Skeletal muscle cell (primary cell): Measurements from ENCODE around the gene CATSPER3.

Source experiments
- DNase-seq: peaks from one replicate; pipeline ENCODE4 v3.0.0-alpha.2; 2010; ENCODE audit warnings: low read depth
- H3K4me3 ChIP-seq: 2 replicates; pipeline ENCODE4 v1.5.1; 2011; ENCODE audit warnings: low read depth, mild to moderate bottlenecking, control low read depth, low read length, moderate library complexity

CATSPER3 gene

DNA sequence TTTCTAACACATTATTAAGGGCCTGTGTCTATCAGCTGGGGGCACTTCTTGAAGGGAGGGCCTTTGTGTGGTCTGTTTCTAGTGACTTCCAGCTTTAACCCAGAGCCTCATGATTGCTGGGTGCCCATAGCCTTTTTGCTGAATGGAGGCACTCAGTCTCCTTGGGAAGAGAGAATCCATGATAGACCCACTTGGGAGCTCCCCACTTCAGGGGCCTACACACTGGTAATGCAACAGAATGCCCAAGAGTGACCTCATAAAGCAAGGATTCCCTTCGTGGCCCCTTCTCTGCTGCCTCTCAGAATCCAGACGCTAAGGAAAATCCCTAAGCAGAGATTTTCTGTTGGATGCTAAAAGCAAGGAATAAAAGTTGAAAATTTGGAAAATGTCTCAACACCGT is at the start of gene CATSPER3:
Gene CATSPER3, plus strand, starts transcription at position 301 of the 400 bp plus-strand sequence. Its CDS starts 85 bp downstream, at position 386.
- DNase-seq, result no peak
- H3K4me3 ChIP-seq, result no peak within 1 kb of the TSS

DNA sequence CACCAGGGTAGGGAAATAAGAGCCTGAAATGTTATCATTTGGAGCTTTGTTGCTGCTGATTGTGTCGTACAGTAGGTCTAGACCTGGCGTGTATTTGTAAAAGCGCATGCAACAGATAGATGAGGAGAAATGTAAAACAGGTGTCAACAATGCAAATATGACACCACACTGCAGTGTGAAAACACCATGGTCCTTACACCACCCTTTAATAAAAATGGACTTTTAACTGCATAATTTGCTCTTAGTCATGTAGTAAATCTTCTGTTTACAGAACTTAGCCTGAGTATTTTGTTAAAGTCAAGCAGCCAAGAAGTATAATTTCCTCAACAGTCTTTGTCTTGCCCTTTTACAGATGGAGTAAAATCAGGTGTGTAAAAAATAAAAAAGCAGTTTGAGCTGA is 48.8 kb upstream of the CATSPER3 start:
- H3K4me3 ChIP-seq, result no peak overlapping the region
- no peak for DNase-seq

DNA sequence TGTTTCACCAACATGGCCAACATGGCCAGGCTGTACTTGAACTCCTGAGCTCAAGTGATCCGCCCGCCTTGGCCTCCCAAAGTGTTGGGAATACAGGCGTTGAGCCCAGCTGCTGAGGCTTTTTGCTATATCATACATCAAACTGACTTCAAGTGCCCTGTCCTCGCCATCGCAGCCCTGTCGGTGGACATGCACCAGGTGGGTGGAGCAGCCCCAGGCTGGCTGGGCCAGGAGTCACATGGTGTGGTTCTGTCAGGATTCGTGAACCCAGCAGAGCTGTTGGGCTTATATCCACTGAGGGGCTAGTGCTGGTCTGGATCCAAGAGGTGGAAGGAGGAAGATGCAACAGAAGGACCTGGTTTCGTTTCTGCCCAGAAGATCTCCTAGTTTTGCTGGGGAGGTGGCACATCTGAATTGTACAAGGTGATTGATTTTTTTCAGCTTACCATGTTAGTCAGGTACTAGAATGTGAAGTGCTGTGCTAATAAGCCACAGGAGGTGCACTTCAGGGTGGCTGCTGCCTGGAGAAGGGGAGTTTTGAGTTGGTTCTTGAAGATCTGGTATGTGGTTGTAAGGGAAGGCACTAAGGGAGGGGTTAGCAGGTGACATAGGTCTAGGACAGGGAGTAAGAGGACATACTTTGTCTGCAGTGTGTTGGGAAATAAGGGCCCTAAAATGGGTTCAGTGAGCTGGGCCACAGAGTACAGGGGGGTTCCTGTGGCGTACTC is 46.7 kb upstream of the CATSPER3 start:
- H3K4me3 ChIP-seq, result no peak overlapping the region
- no peak for DNase-seq

DNA sequence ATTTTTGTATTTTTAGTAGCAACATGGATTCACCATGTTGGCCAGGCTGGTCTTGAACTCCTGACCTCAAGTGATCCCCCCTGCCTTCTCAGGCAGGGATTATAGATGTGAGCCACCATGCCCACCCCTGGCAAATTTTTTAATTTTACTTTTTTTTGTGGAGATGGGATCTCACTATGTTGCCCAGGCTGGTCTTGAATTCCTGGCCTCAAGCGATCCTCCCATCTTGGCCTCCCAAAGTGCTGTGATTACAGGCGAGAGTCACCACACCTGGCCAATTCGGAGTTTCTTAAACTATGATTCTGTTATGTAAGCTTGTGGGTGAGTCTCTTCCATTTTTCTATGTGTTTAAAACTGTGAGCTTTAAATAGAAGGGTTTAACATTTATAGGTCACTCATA is 35.2 kb upstream of the CATSPER3 start:
- DNase-seq, result no peak
- no peak overlapping the region for H3K4me3 ChIP-seq

DNA sequence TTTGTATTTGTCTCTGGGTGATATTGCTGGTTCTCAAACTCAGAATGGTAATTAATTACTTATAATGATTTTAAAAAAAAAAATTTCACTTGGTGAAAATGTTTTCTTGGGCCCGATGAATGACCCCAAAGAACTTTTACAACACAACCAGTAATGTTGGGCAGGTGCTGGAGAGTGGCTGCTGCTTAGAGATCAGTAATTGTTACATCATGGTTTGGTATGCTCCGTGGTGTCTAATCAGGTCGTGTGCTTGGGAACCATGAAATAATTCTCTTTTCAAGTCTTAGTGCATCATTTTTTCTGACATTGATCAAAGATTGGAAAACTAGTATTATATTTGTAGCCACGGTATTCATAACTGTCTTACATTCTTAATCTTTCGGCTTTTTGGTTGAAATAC is 33.5 kb upstream of the CATSPER3 start:
- no peak for DNase-seq
- no peak overlapping the region for H3K4me3 ChIP-seq

DNA sequence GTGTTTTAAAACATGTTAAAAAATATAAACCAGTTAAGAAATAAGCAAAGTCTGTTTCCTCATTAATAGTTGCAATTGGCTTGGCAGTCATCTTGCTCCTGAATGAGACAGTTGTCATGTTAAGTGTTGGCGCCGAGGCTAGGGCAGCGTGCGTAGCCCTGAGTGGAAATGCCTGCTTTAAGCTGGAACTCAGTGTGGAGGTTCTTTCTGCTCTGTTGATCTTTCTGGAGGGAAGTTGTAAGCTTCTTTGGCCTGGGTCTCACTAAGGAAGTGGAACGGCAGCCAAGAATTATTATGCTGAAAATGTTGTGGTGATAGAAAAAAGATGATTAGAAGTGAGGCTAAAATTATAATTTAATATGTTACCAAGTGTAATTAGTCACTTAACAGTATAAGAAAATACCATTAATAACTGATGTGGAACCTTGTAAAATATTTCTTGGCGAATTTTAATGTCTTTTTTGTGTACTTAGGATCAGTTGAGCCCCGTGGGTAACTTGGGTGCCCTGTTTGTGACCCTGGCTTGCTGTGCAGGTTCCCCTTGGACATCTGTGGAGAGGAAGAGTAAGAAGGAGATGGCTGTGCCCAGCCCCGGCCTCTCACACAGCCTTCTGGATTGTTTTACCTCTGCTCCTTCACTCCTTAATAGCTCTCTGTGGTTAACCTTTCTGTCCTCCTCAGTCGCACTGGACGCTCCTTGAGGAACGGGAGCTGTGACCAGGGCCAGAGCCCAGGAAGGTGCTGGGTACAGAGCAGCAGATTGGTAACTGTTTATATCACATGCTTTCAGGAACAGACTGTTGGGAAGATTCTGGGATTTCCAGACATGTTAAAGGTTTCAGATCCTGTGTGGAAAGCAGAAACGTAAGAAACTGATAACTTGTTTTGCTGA is 31.8 kb upstream of the CATSPER3 start:
- no peak for DNase-seq
- H3K4me3 ChIP-seq, result no peak overlapping the region

DNA sequence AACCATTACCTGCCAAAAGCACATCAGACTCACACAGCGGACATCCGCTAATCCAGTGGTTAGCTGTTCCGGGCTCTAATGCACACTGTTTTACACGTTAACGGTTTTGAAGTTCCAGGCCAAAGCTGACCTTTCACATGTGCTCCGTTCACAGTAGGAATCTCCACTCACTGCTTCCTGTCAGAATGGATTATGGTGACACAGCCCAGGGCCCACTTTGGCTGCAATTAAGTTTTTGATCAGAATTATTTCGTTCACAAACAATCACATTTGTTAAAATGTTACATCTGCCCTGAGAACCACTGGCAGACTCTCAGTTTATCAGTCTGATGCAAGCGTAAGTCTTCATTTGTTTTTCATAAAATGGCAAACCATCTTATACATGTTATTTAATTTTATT is 30.2 kb upstream of the CATSPER3 start:
- no peak for DNase-seq
- no peak overlapping the region for H3K4me3 ChIP-seq

DNA sequence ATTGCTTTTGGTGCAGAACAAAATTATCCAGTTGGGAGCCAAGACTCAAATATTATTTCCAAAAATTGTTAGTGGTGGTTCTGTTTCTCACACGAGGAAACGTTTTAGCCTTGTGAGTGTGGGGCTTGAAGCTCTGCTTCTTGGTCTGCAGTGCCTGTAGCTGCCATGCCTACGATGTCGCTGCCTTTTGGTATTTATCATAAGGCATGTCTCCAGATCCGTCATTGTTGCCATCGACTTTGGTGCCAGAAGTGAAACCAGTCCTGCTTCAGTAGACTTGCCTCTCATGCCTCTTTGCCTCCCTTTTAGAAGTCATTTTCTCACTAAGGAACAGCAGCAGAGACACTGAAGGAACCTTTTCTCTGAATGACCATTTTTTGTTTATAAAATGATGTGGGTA is 29.7 kb upstream of the CATSPER3 start:
- no peak overlapping the region for H3K4me3 ChIP-seq
- no peak for DNase-seq

DNA sequence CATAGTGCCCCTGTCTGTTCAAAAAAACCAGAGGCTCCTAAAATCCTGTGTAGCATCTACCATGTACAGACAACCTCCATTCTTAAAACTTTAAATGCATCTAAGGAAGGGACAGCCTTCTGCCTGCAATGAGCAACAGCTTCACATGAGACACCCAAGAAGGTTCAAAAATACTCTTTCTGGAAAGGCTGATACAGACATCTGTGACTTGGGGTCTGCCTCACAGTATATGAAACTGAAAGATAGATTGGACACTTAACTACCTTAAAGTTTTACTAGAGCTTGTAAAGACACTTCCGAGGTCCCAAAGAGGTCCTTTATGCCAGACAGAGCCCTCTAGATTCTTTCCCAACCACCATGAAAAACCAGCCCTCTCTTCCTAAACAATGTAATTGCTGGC is 28.2 kb upstream of the CATSPER3 start:
- no peak for DNase-seq
- H3K4me3 ChIP-seq, result no peak overlapping the region

DNA sequence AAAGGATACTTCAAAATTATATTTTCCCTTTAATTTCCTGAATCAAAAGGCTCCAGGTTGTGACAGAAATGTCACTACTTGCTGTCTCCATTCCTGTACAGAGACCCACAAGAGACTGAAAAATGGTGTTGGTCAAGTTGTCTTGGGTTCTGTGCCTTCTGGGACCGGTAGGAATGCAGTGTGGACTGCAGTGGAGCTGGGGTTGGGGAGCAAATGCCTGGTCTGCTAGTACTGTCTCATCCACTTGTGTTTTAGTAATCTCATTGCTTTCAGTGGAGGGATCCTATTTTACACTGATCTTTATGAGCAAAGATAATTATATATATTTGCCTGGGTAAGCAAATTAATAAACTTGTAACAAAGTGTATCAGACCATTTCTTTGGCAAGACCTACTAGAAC is 24.2 kb upstream of the CATSPER3 start:
- H3K4me3 ChIP-seq, result no peak overlapping the region
- no peak for DNase-seq

DNA sequence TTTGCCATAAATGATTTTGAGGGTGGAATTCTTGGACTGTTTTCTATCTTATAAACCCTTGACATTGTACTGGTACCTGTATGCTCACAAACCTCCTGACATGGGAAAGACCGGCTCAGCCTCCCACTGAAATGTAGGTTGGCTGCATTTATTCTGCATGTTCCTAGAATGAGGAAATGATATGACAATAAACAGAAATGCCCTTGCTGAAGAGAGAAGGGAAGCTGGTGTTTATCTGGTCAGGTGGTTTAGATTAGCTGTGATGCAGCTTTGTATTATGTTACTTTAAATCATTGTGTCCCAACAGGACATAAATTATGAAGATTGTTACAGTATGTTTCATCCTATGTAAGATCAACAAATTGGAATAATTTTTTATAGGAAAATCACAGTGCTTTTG is 23.1 kb upstream of the CATSPER3 start:
- no peak for DNase-seq
- H3K4me3 ChIP-seq, result no peak overlapping the region

DNA sequence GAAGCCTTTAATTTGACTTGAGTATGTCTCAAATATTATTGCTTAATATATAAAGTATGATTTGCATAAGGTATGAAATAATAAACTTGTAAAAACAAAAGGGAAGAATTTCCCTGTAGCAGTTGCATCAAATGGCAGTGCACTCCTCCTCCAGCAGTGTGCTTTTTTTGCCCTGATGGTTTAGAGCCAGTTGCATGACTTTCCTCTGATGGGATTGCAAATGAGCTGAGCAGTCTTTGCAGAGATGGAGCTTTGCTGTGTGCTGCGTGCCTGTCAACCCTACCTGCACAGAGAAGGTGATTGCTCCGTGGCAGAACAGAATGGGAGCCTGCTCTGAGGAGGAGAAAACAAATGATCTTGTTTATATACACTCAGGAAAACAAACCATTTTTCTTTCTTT is 22.7 kb upstream of the CATSPER3 start:
- H3K4me3 ChIP-seq, result no peak overlapping the region
- no peak for DNase-seq

DNA sequence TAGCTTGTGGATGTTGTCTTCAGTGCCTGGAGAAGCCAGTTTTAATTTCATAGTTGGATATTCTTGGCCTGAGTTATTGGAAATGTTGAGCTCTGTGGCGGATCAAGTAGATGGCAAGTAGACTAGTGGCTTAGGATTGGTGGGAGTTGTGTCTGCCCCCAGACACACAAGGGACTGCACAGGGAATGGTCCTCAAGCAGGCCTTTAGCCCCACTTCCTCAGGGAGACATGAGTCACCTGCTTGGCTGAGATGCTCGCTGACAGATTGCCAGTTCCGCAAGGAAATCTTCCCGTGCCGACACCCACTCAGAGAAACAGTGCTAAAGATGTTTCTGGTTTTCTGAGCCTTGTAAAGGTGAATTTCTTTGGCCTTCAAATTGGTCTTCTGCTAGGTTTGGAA is 18.8 kb upstream of the CATSPER3 start:
- no peak overlapping the region for H3K4me3 ChIP-seq
- peak; percentile 41 for DNase-seq

DNA sequence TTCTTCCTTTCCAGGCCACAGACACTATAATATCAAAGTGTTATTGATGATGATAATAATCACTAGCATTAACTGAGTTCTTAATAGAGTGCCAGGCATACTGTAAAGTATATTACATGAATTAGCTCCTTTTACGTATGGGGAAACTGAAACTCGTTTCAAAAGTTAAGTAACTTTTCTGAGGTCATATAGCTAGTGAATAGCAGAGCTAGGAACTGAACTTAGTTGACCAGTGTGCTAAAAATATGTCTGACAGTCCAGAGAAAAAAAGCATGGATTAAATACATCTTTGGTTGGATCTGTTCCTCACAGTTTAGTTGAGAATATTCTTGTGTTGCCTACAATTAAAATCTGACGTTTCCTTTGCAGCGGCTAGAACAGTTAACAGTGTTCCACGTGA is 18.4 kb upstream of the CATSPER3 start:
- no peak overlapping the region for H3K4me3 ChIP-seq
- no peak for DNase-seq

DNA sequence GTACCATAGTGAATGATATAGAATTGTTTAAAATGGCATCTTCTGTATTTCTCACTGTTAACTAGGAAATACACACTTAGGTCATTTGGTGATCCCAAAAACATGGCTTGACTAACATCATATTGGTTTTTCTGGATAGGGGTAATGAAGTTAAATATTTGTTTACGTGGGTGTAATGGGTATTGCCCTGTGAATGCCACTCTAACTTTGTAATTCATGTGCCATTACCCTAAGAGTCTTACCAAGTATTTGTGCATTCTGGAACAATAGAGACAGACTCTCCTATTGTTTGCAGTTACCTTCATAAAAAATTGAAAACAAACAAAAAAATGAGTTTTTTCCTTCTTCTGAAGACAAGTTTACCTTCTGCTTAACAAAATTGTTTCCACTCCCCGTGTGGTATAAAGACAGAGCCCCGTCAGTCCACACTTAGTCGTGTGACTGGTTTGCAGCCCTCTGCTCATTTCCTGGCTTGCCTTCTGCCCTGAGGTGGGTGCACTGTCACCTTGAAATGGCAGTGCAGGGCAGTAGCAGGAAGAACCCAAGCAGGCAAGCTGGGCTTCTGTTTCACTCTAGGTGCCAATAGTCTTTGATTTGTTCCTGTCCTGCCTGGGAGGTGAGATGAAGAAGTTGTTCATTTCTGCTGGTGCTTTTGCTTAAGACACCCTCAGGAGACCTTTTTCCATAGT is 9.6 kb upstream of the CATSPER3 start:
- no peak overlapping the region for H3K4me3 ChIP-seq
- no peak for DNase-seq

DNA sequence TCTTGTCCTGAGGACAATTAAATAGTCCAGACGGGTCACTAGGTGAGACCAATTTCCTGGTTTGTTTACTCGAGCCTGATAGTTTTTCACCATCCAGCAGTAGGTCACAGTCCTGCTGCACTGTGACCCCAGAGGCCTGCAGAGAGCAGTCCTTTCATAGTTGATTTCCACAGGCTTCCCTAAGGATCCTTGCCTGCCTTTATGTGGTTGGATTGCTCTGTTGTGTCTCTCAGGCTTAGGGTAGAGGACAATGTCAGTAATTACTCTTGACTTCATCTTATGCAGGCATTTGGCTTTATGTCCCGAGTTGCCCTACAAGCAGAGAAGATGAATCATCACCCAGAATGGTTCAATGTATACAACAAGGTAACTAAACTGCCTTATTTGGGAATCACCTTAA is 9.0 kb upstream of the CATSPER3 start:
- no peak overlapping the region for H3K4me3 ChIP-seq
- DNase-seq, result no peak

DNA sequence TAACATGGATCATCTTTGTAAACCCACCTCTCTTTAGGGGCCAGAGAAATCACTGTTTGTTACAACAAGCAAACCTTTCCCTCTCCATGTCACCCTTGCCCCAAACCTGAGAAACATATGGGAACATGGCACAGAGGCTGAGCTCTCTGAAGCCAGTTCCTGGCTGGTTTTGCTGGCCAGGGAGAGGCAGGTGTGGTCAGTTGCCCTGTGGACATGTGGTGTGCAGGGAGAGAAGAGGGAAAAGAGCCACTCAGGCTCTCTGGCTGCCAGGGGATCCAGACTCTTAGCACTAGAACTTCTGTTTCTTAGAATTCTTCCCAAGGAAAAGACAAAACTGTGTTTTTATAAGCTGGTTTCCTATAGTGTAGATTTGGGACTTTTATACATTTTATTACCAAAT is 4.6 kb upstream of the CATSPER3 start:
- no peak overlapping the region for H3K4me3 ChIP-seq
- DNase-seq, result no peak

DNA sequence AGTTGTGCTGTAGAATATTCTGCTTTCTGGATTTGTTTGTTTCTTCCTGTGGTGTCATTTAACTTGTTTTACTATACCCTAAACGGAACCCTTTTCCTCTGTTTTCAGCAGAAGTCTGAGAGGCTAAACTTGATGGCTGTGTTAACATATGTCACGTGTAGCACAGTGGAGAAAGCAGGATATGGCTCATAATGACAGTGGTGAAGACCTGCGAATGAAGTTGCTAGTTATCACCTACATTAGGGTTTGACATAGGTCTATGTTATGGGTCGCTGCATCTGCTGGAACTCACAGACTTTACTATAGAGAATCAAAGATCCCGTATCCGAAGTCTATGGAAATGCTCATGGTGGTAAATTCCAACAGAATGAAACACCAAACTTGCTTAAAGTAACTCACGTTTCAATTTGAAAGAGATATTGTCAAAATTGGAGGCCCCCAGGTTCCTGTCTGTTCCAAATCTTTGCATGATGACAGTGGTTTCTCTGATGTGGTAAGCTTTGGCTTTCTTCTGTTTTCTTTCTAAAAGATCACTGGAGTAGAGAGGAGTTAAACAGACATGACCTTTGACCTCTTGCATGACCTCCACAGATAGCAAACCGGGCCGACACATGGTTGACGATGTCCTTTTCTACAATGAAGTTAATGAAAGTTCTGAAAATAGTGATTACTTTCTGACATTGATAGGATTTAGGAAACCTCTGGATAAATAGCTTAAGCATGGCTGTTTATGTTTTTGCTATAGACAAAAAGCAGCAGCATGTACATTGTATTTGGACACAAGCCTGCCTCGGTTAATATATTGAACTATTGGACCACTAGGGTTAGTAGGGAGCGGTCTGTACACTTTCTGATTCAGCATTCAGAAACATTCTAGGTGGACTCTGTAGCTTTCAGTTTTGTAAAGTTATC is 3.1 kb upstream of the CATSPER3 start:
- no peak for DNase-seq
- no peak overlapping the region for H3K4me3 ChIP-seq

DNA sequence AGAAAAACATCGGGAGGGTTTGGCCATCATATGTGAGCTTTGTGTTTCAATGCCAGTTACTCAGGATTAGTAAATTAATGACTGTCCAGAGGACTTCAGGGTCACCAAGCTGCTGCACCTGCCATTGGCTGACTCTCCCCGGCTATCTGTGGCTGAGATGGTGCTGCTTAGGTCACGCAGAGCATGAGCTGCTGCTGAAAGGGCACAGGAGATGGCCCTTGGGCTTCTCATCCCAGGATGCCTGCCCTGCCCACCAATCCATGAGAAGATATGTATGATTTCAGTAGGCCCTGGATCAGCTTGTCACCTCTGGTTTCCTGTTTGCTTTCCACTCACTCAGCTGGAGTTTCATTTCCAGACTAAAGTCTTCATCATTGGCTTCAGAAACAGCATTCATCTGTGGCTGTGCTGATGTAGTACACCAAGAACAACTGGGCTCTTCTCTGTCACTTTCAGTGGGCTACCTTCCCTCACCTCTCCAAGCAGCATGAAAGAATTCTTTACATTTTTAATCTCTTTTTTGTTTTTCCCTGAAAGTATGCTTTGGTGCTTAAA is 2.4 kb upstream of the CATSPER3 start:
- H3K4me3 ChIP-seq, result no peak overlapping the region

More for the DNA sequence above, 2.4 kb upstream of the CATSPER3 start:
- no peak for DNase-seq
